SJSA1 (cell line): ENCODE data around the gene RMRP. TPM values are rescaled to one million over a fixed set of nuclear protein-coding genes. Genes with fewer than 3 reads are reported as not detected.
A peak's percentile ranks its signal among the peaks of the same experiment; 100 is the strongest.
"Not testable (repeated sequence)": the region's sequence is repeated elsewhere in the genome, so short reads cannot be mapped to it uniquely, and the experiment has no call there.

ENCODE experiments used
- DNase-seq, 2 experiments: peaks; one replicate each; pipeline ENCODE4 v3.0.0-alpha.2; 2015 to 2020; ENCODE audit warnings: low spot score in 2 of 2, low read depth in 1 of 2
- H3K27ac ChIP-seq: fragments of 250-450 bp; sonication (Bioruptor Pico); 2 replicates; pipeline ENCODE4 v1.5.1; 2020; ENCODE audit warnings: mild to moderate bottlenecking, moderate library complexity
- H3K27me3 ChIP-seq: fragments of 250-450 bp; sonication (Bioruptor Pico); replicated peaks from 2 replicates; pipeline ENCODE4 v1.5.1; 2020; ENCODE audit warnings: mild to moderate bottlenecking, moderate library complexity
- H3K36me3 ChIP-seq: fragments of 250-450 bp; sonication (Bioruptor Pico); 2 replicates; pipeline ENCODE4 v1.5.1; 2020; ENCODE audit warnings: mild to moderate bottlenecking
- H3K4me1 ChIP-seq: fragments of 250-450 bp; sonication (Bioruptor Pico); replicated peaks from 2 replicates; pipeline ENCODE4 v1.6.1; 2021; ENCODE audit warnings: mild to moderate bottlenecking
- H3K4me3 ChIP-seq: fragments of 250-450 bp; sonication (Bioruptor Pico); 2 replicates; pipeline ENCODE4 v1.5.1; 2020; ENCODE audit warnings: mild to moderate bottlenecking
- H3K9me3 ChIP-seq: fragments of 250-450 bp; sonication (Bioruptor Pico); replicated peaks from 2 replicates; pipeline ENCODE4 v1.5.1; 2020; ENCODE audit warnings: mild to moderate bottlenecking
- total RNA-seq: library from RNA; depleted of rRNA; stranded (reverse); fragments of >200 nt; shearing (Covaris generic); gene quantifications from 2 replicates; pipeline ENCODE4 v1.2.3, GENCODE V29; 2014

The RMRP gene
- total RNA-seq, 1 experiment from 2014 or later, result 432 TPM

- not testable (repeated sequence) for DNase-seq, H3K36me3 ChIP-seq, H3K9me3 ChIP-seq, H3K27me3 ChIP-seq, H3K4me1 ChIP-seq, H3K4me3 ChIP-seq, H3K27ac ChIP-seq
Measured at GRCh38 chr9:35637427-35637955, 20.3 kb downstream of the RMRP start.

- not testable (repeated sequence) for H3K4me1 ChIP-seq, H3K9me3 ChIP-seq, H3K27me3 ChIP-seq, H3K27ac ChIP-seq, DNase-seq, H3K4me3 ChIP-seq, H3K36me3 ChIP-seq
Measured at GRCh38 chr9:35636877-35637246, 21.0 kb downstream of the RMRP start.

- Histone ChIP-seq H3K27me3 (no peaks in the 10 kb centered on the region), H3K36me3 (no peaks in the 10 kb centered on the region), H3K27ac (no peak overlapping the region), H3K4me3 (no peak overlapping the region), H3K9me3 (no peaks in the 10 kb centered on the region), H3K4me1 (no peaks in the 10 kb centered on the region)
- DNase-seq, result no peak
Measured at GRCh38 chr9:35636135-35636876, 21.5 kb downstream of the RMRP start.

- Histone ChIP-seq H3K4me1 (no peaks in the 10 kb centered on the region), H3K27me3 (no peaks in the 10 kb centered on the region), H3K4me3 (no peak overlapping the region), H3K36me3 (no peaks in the 10 kb centered on the region), H3K9me3 (no peaks in the 10 kb centered on the region), H3K27ac (no peak overlapping the region)
- no peak for DNase-seq
Measured at GRCh38 chr9:35635730-35636129, 22.1 kb downstream of the RMRP start.

GRCh38 chr9:35629597-35629996, 28.2 kb downstream of the RMRP start:
- Histone ChIP-seq H3K9me3 (no peaks in the 10 kb centered on the region), H3K4me1 (no peaks in the 10 kb centered on the region), H3K27ac (no peak overlapping the region), H3K36me3 (no peaks in the 10 kb centered on the region), H3K27me3 (no peaks in the 10 kb centered on the region), H3K4me3 (no peak overlapping the region)
- DNase-seq, result no peak

- H3K4me3 ChIP-seq, result no peak overlapping the region
- no peaks in the 10 kb centered on the region for H3K36me3 ChIP-seq
- H3K9me3 ChIP-seq, result no peaks in the 10 kb centered on the region
- no peak for DNase-seq
- H3K4me1 ChIP-seq, result no peaks in the 10 kb centered on the region
- H3K27ac ChIP-seq, result no peak overlapping the region
- H3K27me3 ChIP-seq, result no peaks in the 10 kb centered on the region
Measured at GRCh38 chr9:35628389-35628991, 29.3 kb downstream of the RMRP start.

- Histone ChIP-seq H3K4me1 (no peaks in the 10 kb centered on the region), H3K27ac (no peak overlapping the region), H3K4me3 (no peak overlapping the region), H3K36me3 (no peaks in the 10 kb centered on the region), H3K9me3 (no peaks in the 10 kb centered on the region), H3K27me3 (no peaks in the 10 kb centered on the region)
- DNase-seq, result no peak
Measured at GRCh38 chr9:35627575-35627974, 30.2 kb downstream of the RMRP start.

GRCh38 chr9:35619800-35620158, 38.0 kb downstream of the RMRP start:
- Histone ChIP-seq H3K9me3 (no peaks in the 10 kb centered on the region), H3K4me1 (no peaks in the 10 kb centered on the region), H3K36me3 (no peaks in the 10 kb centered on the region), H3K27me3 (no peaks in the 10 kb centered on the region; the same call in 1 of the 2 replicates), H3K27ac (no peak overlapping the region), H3K4me3 (no peak overlapping the region)
- DNase-seq, result no peak

GRCh38 chr9:35618854-35619799, 38.7 kb downstream of the RMRP start:
- DNase-seq, result no peak

GRCh38 chr9:35618325-35618727, 39.5 kb downstream of the RMRP start, which contains the start of gene CD72:
CD72 (minus strand) TSS chr9:35618413; CDS start chr9:35618303, 110 bp downstream.
- no peak within 1 kb of the TSS for H3K4me3 ChIP-seq
- H3K4me1 ChIP-seq, result no peaks in the 10 kb centered on the region
- DNase-seq, result no peak
- no peak within 1 kb of the TSS for H3K27ac ChIP-seq
- H3K27me3 ChIP-seq, result no peaks in the 10 kb centered on the region; the same call in 1 of the 2 replicates
- no peaks in the 10 kb centered on the region for H3K9me3 ChIP-seq
- no peaks in the 10 kb centered on the region for H3K36me3 ChIP-seq

More at GRCh38 chr9:35618854-35619799, 38.7 kb downstream of the RMRP start:
- Histone ChIP-seq H3K27ac (no peak overlapping the region), H3K4me3 (no peak overlapping the region), H3K4me1 (no peaks in the 10 kb centered on the region), H3K36me3 (no peaks in the 10 kb centered on the region), H3K27me3 (no peaks in the 10 kb centered on the region; the same call in 1 of the 2 replicates), H3K9me3 (no peaks in the 10 kb centered on the region)

GRCh38 chr9:35617548-35617947, 40.3 kb downstream of the RMRP start:
- Histone ChIP-seq H3K4me3 (no peak overlapping the region), H3K36me3 (no peaks in the 10 kb centered on the region), H3K27me3 (no peaks in the 10 kb centered on the region; the same call in 1 of the 2 replicates), H3K9me3 (no peaks in the 10 kb centered on the region), H3K27ac (no peak overlapping the region), H3K4me1 (no peaks in the 10 kb centered on the region)
- DNase-seq, result no peak

- no peaks in the 10 kb centered on the region for H3K4me1 ChIP-seq
- peak in 1 of 2 experiments; percentile 46 for DNase-seq
- no peak overlapping the region for H3K4me3 ChIP-seq
- no peak overlapping the region for H3K27ac ChIP-seq
- H3K9me3 ChIP-seq, result no peaks in the 10 kb centered on the region
- no peaks in the 10 kb centered on the region; the same call in 1 of the 2 replicates for H3K27me3 ChIP-seq
- H3K36me3 ChIP-seq, result no peaks in the 10 kb centered on the region
Measured at GRCh38 chr9:35616681-35617459, 40.9 kb downstream of the RMRP start.
